K562 (cell line): ENCODE measurements around the gene RASSF7. TPM values are rescaled to one million over a fixed set of nuclear protein-coding genes. Genes with fewer than 3 reads are reported as not detected.

ENCODE experiments used
- ATAC-seq: fragments of 200-7000 bp; cut with Tn5 transposase; 3 replicates; pipeline ENCODE4 v1.9.1; 2020; ENCODE audit warnings: moderate library complexity
- BruUV-seq: library from RNA; stranded (reverse); fragments of 400-500 nt; replicated peaks from 2 replicates; lab custom pipeline; 2021; lab: Mats Ljungman, UMichigan
- CTCF ChIA-PET: fragments of 300-600 bp; formaldehyde crosslinking; extraction: SDS; loops from one replicate; lab custom pipeline; 2021; ENCODE audit warnings: low intra/inter-chr PET ratio; lab: Yijun Ruan, JAX
- POLR2A ChIA-PET: fragments of 300-600, 350-650 bp; sonication (Branson Sonifier 250); formaldehyde crosslinking; extraction: SDS; loops from one replicate; lab custom pipeline; 2021; ENCODE audit warnings: antibody characterized with exemption, inconsistent platforms; lab: Yijun Ruan, JAX
- DNase-seq, 4 experiments: peaks; one replicate each; pipeline versions ENCODE4 v3.0.0 to v3.0.0-alpha.2; 2011 to 2018; ENCODE audit warnings: low spot score in 3 of 4, mixed read lengths in 3 of 4; ENCODE audit errors: extremely low read depth in 1 of 4
- FAIRE-seq: peaks from 2 replicates; lab custom pipeline; 2011; peaks lifted over from hg19 to GRCh38; lab: Jason Lieb, UNC
- H2AFZ ChIP-seq: 2 replicates; pipeline ENCODE4 v1.6.0; 2011; ENCODE audit warnings: low read depth, low read length, control low read depth, inconsistent platforms
- H3K27ac ChIP-seq: fragments of 200-600 bp; 3 replicates; pipeline ENCODE4 v1.8.0; 2011; ENCODE audit warnings: low read depth, mild to moderate bottlenecking, control low read depth, inconsistent platforms, low read length, moderate library complexity, mixed read lengths; ENCODE audit errors: extremely low read depth
- H3K27me3 ChIP-seq, 2 experiments: fragments of 300-600 bp in 1 of 2; 2 replicates in 1 of 2; 3 replicates in 1 of 2; pipeline versions ENCODE4 v1.6.0 to v1.8.0; 2011; ENCODE audit warnings: inconsistent platforms in 2 of 2, low read length in 2 of 2, mild to moderate bottlenecking in 1 of 2, mixed read lengths in 1 of 2, moderate library complexity in 1 of 2; ENCODE audit not compliant: control insufficient read depth in 2 of 2, insufficient read depth in 2 of 2
- H3K36me3 ChIP-seq: fragments of 300-600 bp; 3 replicates; pipeline ENCODE4 v1.8.0; 2011; ENCODE audit warnings: mild to moderate bottlenecking, low read length, inconsistent platforms; ENCODE audit not compliant: control insufficient read depth, insufficient read depth
- H3K4me1 ChIP-seq, 2 experiments: fragments of 200-600 bp in 1 of 2; replicated peaks in 1 of 2; 2 replicates in 1 of 2; 3 replicates in 1 of 2; pipeline versions ENCODE4 v1.5.1 to v1.8.0; 2011; ENCODE audit warnings: inconsistent platforms in 2 of 2, low read length in 2 of 2, mild to moderate bottlenecking in 1 of 2, mixed read lengths in 1 of 2, moderate library complexity in 1 of 2; ENCODE audit not compliant: control insufficient read depth in 2 of 2, insufficient read depth in 2 of 2
- H3K4me2 ChIP-seq: 2 replicates; pipeline ENCODE4 v1.6.1; 2011; ENCODE audit warnings: low read length, control low read depth, inconsistent platforms, mixed read lengths; ENCODE audit not compliant: insufficient read depth
- H3K4me3 ChIP-seq: fragments of 200-600 bp; sonication (generic), shearing (Covaris generic); 2 replicates; pipeline ENCODE4 v1.5.1; 2016; ENCODE audit warnings: control low read depth, inconsistent platforms
- H3K79me2 ChIP-seq: fragments of 200-600 bp; 3 replicates; pipeline ENCODE4 v1.8.0; 2011; ENCODE audit warnings: low read length, inconsistent platforms; ENCODE audit not compliant: control insufficient read depth, insufficient read depth
- H3K9ac ChIP-seq, 2 experiments: 2 replicates each; pipeline versions ENCODE4 v1.6.0 to v1.6.1; 2011; ENCODE audit warnings: low read depth in 2 of 2, low read length in 2 of 2, control low read depth in 1 of 2, inconsistent platforms in 1 of 2, mild to moderate bottlenecking in 1 of 2, mixed read lengths in 1 of 2; ENCODE audit not compliant: insufficient read depth in 1 of 2
- H3K9me1 ChIP-seq: one replicate; pipeline ENCODE4 v1.6.0; 2011; ENCODE audit warnings: inconsistent platforms, mild to moderate bottlenecking, low read length, moderate library complexity; ENCODE audit not compliant: control insufficient read depth, insufficient read depth
- H3K9me3 ChIP-seq: replicated peaks from 2 replicates; pipeline ENCODE4 v1.5.1; 2011; ENCODE audit warnings: low read depth, low read length, inconsistent platforms; ENCODE audit not compliant: control insufficient read depth, insufficient read depth
- H4K20me1 ChIP-seq: replicated peaks from 2 replicates; pipeline ENCODE4 v1.6.1; 2011; ENCODE audit warnings: low read length, inconsistent platforms, mixed read lengths; ENCODE audit not compliant: control insufficient read depth, insufficient read depth
- ASH1L ChIP-seq: fragments of 450-650 bp; IDR thresholded peaks from 2 replicates; pipeline ENCODE4 v1.6.1; 2018; ENCODE audit warnings: borderline replicate concordance, mild to moderate bottlenecking, low read depth; ENCODE audit not compliant: partially characterized antibody
- BMI1 ChIP-seq: fragments of 150-350 bp; IDR thresholded peaks from 2 replicates; pipeline ENCODE4 v1.6.1; 2014; ENCODE audit warnings: low read length
- L3MBTL2 ChIP-seq: fragments of 450-650 bp; IDR thresholded peaks from 2 replicates; pipeline ENCODE4 v1.6.1; 2016; ENCODE audit warnings: mild to moderate bottlenecking, moderate library complexity
- PHTF2 ChIP-seq: fragments of 250-450 bp; sonication (Bioruptor Pico); IDR thresholded peaks from 2 replicates; pipeline ENCODE4 v1.5.0; 2021; ENCODE audit warnings: mild to moderate bottlenecking
- POU5F1 ChIP-seq: fragments of 150-350 bp; IDR thresholded peaks from 2 replicates; pipeline ENCODE4 v1.6.1; 2014; ENCODE audit warnings: borderline replicate concordance, low read length, low read depth, mild to moderate bottlenecking; ENCODE audit not compliant: partially characterized antibody
- RBFOX2 ChIP-seq: fragments of 200-400 bp; formaldehyde crosslinking; IDR thresholded peaks from 2 replicates; pipeline ENCODE4 v1.6.1; 2017; ENCODE audit warnings: low read depth, mild to moderate bottlenecking, low read length, moderate library complexity
- SAFB ChIP-seq: fragments of 200-400 bp; formaldehyde crosslinking; IDR thresholded peaks from 2 replicates; pipeline ENCODE4 v1.6.1; 2017; ENCODE audit warnings: low read depth, low read length, borderline replicate concordance
- SAP30 ChIP-seq: fragments of 200-600 bp; sonication (generic); IDR thresholded peaks from 2 replicates; pipeline ENCODE4 v1.6.1; 2012; ENCODE audit warnings: borderline replicate concordance, low read depth, mild to moderate bottlenecking, moderate library complexity, low read length, control low read depth, inconsistent platforms; ENCODE audit not compliant: insufficient read depth, poor library complexity, severe bottlenecking
- ZNF253 ChIP-seq: fragments of 250-450 bp; sonication (Bioruptor Pico); conservative IDR thresholded peaks from 2 replicates; pipeline ENCODE4 v1.6.1; 2021; ENCODE audit warnings: mild to moderate bottlenecking
- ZNF311 ChIP-seq: fragments of 250-450 bp; sonication (Bioruptor Pico); IDR thresholded peaks from 2 replicates; pipeline ENCODE4 v1.4.0; 2020; ENCODE audit warnings: mild to moderate bottlenecking, moderate library complexity
- ZSCAN29 ChIP-seq: fragments of 450-650 bp; IDR thresholded peaks from 2 replicates; pipeline ENCODE4 v1.6.1; 2017
- WGBS: fragments of 100-300 bp; shearing (Covaris generic); methylation state at CpG from one replicate; pipeline ENCODE4 v1.1.6; 2016; ENCODE audit warnings: low coverage, mixed read lengths; ENCODE audit not compliant: insufficient coverage; ENCODE audit errors: missing lambda C conversion rate; 5-methylcytosine and 5-hydroxymethylcytosine counted together
- in situ Hi-C: fragments of 300-500 bp; cut with MboI; formaldehyde crosslinking; loops from 4 replicates; pipeline ENCODE4 v1.15.0; 2018; ENCODE audit warnings: inconsistent platforms, mixed read lengths
- intact Hi-C: fragments of 100-400 bp; cut with micrococcal nuclease; formaldehyde crosslinking; loops from 2 replicates; pipeline ENCODE4 v1.14.2; 2022
- polyA plus RNA-seq, 8 experiments: library from polyadenylated mRNA; depleted of rRNA in 4 of 8; stranded (reverse) in 5 of 8; unstranded in 3 of 8; fragments of >200 nt; fragmentation: Nextera tagmentation in 2 of 8; fragmentation: Illumina TruSeq in 1 of 8; extraction: Ambion mirVana in 2 of 8; extraction: Trizol in 1 of 8; gene quantifications; 2 replicates each; pipeline versions ENCODE4 v1.2.1 to v1.2.3, GENCODE V29; 2011 to 2014; ENCODE audit warnings: inconsistent platforms in 1 of 8, missing spikeins in 1 of 8
- total RNA-seq, 7 experiments: library from RNA; depleted of rRNA in 6 of 7; stranded (reverse); fragments of >200 nt in 6 of 7; fragmentation: Illumina TruSeq in 2 of 7; extraction: Trizol in 2 of 7; gene quantifications; 2 replicates each; pipeline versions ENCODE4 v1.2.1 to v1.2.3, GENCODE V29; 2011 to 2021; ENCODE audit warnings: low replicate concordance in 1 of 7
- TF ChIP-seq, protein P1 (sequence below): sonication (generic); formaldehyde crosslinking; IDR thresholded peaks from 2 replicates; pipeline ENCODE4 v1.8.1; 2022; ENCODE audit warnings: missing genetic modification reagents
- TF ChIP-seq, protein P2 (sequence below): sonication (generic); formaldehyde crosslinking; IDR thresholded peaks from 2 replicates; pipeline ENCODE4 v1.9.0; 2022; ENCODE audit warnings: mild to moderate bottlenecking, missing genetic modification reagents
- TF ChIP-seq, protein P3 (sequence below): sonication (generic); formaldehyde crosslinking; IDR thresholded peaks from 2 replicates; pipeline ENCODE4 v1.9.0; 2022; ENCODE audit warnings: mild to moderate bottlenecking, missing genetic modification reagents
- TF ChIP-seq, protein P4 (sequence below): sonication (generic); formaldehyde crosslinking; IDR thresholded peaks from 2 replicates; pipeline ENCODE4 v1.8.0; 2022; ENCODE audit warnings: missing genetic modification reagents, mild to moderate bottlenecking, moderate library complexity, borderline replicate concordance

The RASSF7 gene
- total and polyA plus RNA-seq, 9 of the 15 experiments (the other 6 are each of a cell fraction or from before 2014, with no cell fraction given), result 0.41 to 45.2 (median 18.6) TPM

DNA sequence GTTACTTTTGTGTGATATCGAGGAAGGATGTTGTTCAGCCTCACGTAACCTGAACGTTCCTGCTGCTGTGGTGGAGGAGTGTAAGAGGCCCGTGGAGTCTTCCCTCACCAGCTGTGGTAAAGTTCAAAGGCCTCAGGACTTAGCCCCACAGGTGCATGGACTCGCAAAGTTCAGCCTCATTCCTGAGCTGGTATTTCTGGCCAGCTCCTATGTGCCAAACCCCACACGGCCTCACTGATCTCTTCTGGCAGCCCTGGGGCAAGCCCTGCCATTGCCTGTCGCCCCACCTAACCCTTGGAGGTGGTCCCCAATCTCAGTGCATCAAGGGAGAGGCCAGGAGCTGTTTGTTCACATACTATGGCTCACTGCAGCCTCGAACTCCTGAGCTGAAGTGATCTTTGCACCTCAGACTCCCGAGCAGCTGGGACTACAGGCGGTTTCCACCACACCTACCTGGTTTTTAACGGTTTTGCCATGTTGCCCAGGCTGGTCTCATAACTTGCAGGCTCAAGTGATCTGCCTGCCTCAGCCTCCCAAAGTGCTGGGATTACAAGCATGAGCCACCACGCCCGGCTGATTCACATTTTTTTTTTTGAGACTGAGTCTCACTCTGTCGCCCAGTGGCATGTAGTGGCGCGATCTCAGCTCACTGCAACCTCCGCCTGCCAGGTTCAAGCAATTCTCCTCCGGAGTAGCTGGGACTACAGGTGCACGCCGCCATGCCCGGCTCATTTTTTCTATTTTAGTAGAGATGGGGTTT, 17.7 kb downstream of the RASSF7 start (continued):
- TF ChIP-seq POU5F1, result no peak
- no peak for TF ChIP-seq SAFB
- TF ChIP-seq ZNF253 (CRISPR knock-in tag), result no peak

DNA sequence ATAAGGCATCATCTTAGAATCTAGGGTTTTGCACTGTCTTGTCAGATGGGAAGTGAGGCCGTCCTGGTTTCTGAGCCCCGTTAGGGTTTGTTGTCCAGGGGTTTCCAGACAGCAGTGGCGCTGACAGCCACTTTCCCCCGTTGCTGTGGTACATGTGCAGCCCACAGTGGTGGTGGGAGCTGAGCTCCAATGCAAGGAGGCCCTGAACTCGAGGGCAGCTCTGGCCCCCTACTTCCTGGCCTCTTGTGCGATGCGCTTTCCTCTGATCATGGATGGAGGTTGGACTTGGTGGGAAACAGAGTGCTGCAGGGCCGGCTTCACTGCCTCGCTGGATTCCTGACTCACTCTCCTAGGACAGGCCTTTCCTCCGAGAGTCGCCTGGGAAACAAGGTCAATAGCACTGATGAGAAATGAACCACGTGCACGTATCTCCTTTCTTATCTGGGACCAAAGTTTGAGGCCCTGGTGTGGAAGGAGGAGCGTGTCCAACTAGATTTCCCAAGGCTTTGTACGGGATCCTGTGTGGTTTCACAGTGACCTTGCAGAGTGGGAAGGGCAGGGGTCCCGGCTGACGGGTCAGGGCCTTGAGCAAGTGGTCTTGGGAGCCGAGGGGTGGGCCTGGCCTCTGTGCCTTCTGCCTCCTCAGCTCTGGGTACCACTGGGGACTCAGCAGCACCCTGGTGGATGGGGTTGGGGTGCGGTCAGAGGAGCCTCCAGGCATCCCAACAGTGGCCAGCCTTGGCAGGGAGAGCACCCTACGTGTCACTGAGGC, 19.2 kb downstream of the RASSF7 start:
- 59% methylated on average over 19 of the region's 20 CpGs for WGBS
- peak overlapping the region; percentile 46; the same call in 1 of the 2 replicates for H3K4me2 ChIP-seq
- TF ChIP-seq POU5F1, result no peak
- no peak for TF ChIP-seq ASH1L
- TF ChIP-seq L3MBTL2, result peak; percentile 27; the same call in 1 of the 2 replicates
- no peak for TF ChIP-seq BMI1
- no peak for TF ChIP-seq PHTF2 (CRISPR knock-in tag)
- TF ChIP-seq SAP30, result no peak
- TF ChIP-seq ZSCAN29, result no peak
- TF ChIP-seq, protein P1, sequence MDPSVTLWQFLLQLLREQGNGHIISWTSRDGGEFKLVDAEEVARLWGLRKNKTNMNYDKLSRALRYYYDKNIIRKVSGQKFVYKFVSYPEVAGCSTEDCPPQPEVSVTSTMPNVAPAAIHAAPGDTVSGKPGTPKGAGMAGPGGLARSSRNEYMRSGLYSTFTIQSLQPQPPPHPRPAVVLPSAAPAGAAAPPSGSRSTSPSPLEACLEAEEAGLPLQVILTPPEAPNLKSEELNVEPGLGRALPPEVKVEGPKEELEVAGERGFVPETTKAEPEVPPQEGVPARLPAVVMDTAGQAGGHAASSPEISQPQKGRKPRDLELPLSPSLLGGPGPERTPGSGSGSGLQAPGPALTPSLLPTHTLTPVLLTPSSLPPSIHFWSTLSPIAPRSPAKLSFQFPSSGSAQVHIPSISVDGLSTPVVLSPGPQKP (CRISPR knock-in tag), result no peak
- TF ChIP-seq, protein P2, sequence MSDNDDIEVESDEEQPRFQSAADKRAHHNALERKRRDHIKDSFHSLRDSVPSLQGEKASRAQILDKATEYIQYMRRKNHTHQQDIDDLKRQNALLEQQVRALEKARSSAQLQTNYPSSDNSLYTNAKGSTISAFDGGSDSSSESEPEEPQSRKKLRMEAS (CRISPR knock-in tag), result peak; percentile 65
- TF ChIP-seq, protein P3, sequence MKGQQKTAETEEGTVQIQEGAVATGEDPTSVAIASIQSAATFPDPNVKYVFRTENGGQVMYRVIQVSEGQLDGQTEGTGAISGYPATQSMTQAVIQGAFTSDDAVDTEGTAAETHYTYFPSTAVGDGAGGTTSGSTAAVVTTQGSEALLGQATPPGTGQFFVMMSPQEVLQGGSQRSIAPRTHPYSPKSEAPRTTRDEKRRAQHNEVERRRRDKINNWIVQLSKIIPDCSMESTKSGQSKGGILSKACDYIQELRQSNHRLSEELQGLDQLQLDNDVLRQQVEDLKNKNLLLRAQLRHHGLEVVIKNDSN (CRISPR knock-in tag), result peak; percentile 65
- TF ChIP-seq ZNF311 (CRISPR knock-in tag), result no peak
- TF ChIP-seq, protein P4, sequence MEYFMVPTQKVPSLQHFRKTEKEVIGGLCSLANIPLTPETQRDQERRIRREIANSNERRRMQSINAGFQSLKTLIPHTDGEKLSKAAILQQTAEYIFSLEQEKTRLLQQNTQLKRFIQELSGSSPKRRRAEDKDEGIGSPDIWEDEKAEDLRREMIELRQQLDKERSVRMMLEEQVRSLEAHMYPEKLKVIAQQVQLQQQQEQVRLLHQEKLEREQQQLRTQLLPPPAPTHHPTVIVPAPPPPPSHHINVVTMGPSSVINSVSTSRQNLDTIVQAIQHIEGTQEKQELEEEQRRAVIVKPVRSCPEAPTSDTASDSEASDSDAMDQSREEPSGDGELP (CRISPR knock-in tag), result peak; percentile 29; the same call in 1 of the 2 replicates
- peak; percentile 27; the same call in 1 of the 2 replicates for TF ChIP-seq RBFOX2

More for the DNA sequence above, 19.2 kb downstream of the RASSF7 start:
- no peak for ATAC-seq
- ChIA-PET POLR2A (interaction anchor here (0.8 to 1.6 kb wide), 2 partner anchors 11 to 124 kb away, joined by 3 to 5 read pairs; no protein-coding TSS in a partner anchor), CTCF (no interaction called here)
- Histone ChIP-seq H3K9ac (peak overlapping the region; percentile 7 to 91; a peak in 3 of 4 replicates), H3K9me3 (no peaks in the 10 kb centered on the region), H3K27me3 (no peaks in the 10 kb centered on the region), H3K4me3 (no peak overlapping the region), H4K20me1 (peaks cover 48% of the 10 kb centered on the region), H3K36me3 (peaks cover 68% of the 10 kb centered on the region; the same call in 2 of the 3 replicates), H3K4me1 (peaks cover 32 to 56% of the 10 kb centered on the region in 2 experiments), H3K79me2 (peaks cover 88% of the 10 kb centered on the region), H3K27ac (no peak overlapping the region; the same call in 2 of the 3 replicates), H2AFZ (no peak overlapping the region), H3K9me1 (peaks cover 20% of the 10 kb centered on the region)
- FAIRE-seq, result no peak
- peak in 1 of 4 experiments; percentile 14 for DNase-seq
- no TSS peak for BruUV-seq
- in situ Hi-C loops, result no loop called here
- intact Hi-C loops, result no loop called here
